Uterus (tissue), 2 donors: ENCODE results near the gene MAP3K5.
"Not testable (repeated sequence)": the region's sequence is repeated elsewhere in the genome, so short reads cannot be mapped to it uniquely, and the experiment has no call there.

Source experiments
- CTCF ChIP-seq, 4 experiments: fragments of 200-600 bp in 2 of 4; fragments of 450-650 bp in 2 of 4; sonication (generic) in 2 of 4; IDR thresholded peaks; one replicate each; pipeline ENCODE4 v1.5.1; 2016 to 2019; ENCODE audit warnings: antibody characterized with exemption in 4 of 4, mild to moderate bottlenecking in 2 of 4, moderate library complexity in 1 of 4
- POLR2A ChIP-seq, 2 donors: fragments of 450-650 bp; IDR thresholded peaks; one replicate each; pipeline ENCODE4 v1.6.1; 2016; ENCODE audit warnings: antibody characterized with exemption in 2 of 2, mild to moderate bottlenecking in 1 of 2, moderate library complexity in 1 of 2

- not testable (repeated sequence) for TF ChIP-seq POLR2A, CTCF (IDR thresholded peaks at IDR 0.05)
These were observed 104.4 kb downstream of the MAP3K5 start for GRCh38 chr6:136687894-136688293.
